Renal pelvis (tissue), 4 donors: Measurements from ENCODE around the gene ERLEC1. TPM values are rescaled to one million over a fixed set of nuclear protein-coding genes. Genes with fewer than 3 reads are reported as not detected.
"Not testable (repeated sequence)": the region's sequence is repeated elsewhere in the genome, so short reads cannot be mapped to it uniquely, and the experiment has no call there.

Source experiments
- DNase-seq: peaks from one replicate; pipeline ENCODE4 v3.0.0-alpha.2; 2013
- polyA plus RNA-seq, 3 donors: library from polyadenylated mRNA; unstranded; fragments of 120-200 nt; gene quantifications; one replicate each; pipeline ENCODE4 v1.2.1, GENCODE V29; 2013; ENCODE audit not compliant: insufficient read length in 3 of 3

Gene ERLEC1
- polyA plus RNA-seq, 3 donors, result 62.7 to 66.3 (median 65.4) TPM

DNA sequence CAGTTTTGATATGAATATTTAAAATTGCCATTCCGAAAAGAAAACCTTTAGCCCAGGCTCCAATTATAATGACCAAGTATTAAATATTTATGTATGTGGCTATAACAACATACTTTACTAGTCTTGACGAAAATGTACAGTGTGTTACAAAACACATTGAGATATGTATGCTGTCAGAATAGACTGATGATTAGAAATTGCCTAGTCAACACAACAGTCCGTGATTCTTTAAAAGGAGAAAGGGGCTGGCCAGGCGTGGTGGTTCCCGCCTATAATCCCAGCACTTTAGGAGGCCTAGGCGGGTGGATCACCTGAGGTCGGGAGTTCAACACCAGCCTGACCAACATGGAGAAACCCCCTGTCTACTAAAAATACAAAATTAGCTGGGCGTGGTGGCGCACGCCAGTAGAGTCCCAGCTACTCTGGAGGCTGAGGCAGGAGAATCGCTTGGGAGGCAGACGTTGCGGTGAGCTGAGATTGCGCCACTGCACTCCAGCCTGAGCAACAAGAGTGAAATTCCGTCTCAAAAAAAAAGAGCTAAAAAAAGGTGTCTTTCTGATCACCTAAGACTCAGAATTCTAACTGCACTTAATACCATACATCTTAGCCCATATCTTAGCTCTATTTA is 17.4 kb upstream of the ERLEC1 start:
- no peak for DNase-seq

DNA sequence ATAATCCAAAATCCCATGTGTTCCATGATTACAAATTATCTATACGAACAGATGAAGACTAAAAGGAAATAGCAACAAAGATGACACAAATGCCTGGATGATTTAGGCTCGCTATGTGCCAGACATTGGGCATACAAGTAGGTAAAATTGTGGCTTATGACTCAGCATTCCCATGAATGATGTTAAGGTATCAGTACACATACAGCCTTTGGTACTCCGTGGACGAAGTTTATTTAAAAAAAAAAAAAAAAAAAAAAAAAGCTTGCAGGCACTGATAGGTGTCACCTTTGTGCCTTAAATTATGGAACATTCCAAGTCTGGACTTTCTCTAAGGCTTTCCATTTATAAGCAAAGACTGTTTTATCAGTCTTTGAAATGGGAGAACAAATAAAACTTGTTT is 16.6 kb upstream of the ERLEC1 start:
- no peak for DNase-seq

- no peak for DNase-seq
These were observed 9.7 kb upstream of the ERLEC1 start for GRCh38 chr2:53777134-53777533.

- DNase-seq, result no peak
These were observed 8.2 kb upstream of the ERLEC1 start for GRCh38 chr2:53778536-53779162.

DNA sequence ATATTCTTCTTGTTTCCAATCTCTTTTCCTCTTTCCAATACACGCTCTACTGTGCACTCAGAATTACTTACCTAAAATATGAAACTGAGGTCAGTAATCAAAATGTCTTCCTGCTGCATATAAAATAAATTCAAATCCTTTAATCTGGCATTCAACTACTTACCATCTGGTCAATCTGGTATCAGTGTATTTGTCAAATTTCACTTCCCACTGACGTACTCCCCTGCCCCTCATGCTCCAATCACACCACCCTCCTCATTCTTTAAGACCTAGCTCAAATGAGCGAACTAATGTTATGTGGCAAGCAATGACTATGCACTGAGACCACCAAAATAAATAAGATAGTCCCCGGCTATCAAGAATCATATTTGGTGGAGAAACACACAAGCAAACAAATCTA is 6.8 kb upstream of the ERLEC1 start:
- no peak for DNase-seq

DNA sequence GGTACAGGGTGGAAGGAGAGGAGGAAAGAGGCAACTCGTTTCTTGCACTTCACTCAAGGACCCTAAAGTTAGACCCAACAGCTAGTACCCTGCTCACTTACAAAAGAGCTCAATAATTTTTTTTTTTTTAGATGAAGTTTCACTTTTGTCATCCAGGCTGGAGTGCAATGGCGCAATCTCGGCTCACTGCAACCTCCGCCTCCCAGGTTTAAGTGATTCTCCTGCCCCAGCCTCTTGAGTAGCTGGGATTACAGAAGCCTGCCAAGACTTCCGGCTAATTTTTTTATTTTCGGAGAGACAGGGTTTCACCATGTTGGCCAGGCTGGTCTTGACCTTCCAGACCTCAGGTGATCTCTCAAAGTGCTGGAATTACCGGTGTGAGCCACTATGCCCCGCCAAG is 4.2 kb upstream of the ERLEC1 start:
- DNase-seq, result no peak

DNA sequence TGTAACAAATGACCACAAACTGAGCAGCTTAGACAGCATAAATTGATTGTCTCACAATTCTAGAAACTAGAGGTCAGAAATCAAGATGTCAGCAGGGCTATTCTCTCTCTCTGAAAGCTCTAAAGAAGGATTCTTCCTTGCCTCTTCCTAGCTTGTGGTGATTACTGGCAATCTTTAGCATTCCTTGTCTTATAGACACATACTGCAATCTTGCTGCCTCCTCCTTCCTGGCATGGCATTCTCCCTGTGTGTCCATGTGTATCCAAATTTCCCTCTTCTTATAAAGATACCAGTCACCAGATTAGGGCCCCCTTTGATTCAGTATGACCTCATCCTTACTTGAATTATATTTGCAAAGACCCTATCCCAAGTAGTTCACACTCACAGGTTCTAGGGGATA is 2.4 kb upstream of the ERLEC1 start:
- no peak for DNase-seq

DNA sequence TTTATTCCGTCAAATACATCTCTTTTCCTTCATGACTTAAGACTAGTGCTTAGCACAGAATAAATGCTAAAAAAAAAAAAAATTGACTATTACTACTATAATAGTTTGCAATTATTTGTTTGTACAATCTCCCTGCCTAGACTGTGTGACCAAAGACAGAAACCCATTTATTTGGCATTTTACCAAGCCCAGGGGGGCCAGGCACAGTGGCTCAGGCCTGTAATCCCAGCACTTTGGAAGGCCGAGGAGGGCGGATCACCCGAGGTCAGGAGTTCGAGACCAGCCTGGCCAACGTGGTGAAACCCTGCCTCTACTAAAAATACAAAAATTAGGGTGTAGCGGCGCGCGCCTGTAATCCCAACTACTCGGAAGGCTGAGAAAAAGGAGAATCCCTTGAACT is 1.5 kb upstream of the ERLEC1 start:
- DNase-seq, result no peak

GRCh38 chr2:53786352-53786704 is 516 bp upstream of the ERLEC1 start:
- no peak for DNase-seq

GRCh38 chr2:53787614-53788289 is 908 bp downstream of the ERLEC1 start:
- DNase-seq, result no peak

GRCh38 chr2:53793261-53793660 is 6.4 kb downstream of the ERLEC1 start:
- no peak for DNase-seq

DNA sequence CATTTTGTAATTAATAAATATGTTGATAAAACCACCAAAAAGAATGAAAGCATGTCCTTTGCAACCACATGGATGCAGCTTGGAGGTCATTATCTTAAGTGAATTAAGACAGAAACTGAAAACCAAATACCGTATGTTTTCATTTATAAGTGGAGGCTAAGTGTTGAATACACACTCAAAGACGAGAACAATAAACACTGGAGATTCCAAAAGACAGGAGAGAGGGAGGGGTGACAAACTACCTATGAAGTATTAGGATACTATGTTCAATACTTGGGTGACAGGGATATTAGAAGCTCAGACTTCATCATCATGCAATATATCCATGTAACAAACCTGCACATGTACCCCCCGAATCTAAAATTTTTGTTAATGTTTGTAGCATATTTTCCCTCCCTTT is 7.0 kb downstream of the ERLEC1 start:
- DNase-seq, result no peak

GRCh38 chr2:53801547-53801946 is 14.7 kb downstream of the ERLEC1 start:
- DNase-seq, result no peak

- no peak for DNase-seq
These were observed 15.8 kb downstream of the ERLEC1 start for GRCh38 chr2:53802617-53803151.

GRCh38 chr2:53811601-53812000 is 24.8 kb downstream of the ERLEC1 start:
- no peak for DNase-seq

GRCh38 chr2:53813151-53813550 is 26.3 kb downstream of the ERLEC1 start:
- DNase-seq, result no peak

DNA sequence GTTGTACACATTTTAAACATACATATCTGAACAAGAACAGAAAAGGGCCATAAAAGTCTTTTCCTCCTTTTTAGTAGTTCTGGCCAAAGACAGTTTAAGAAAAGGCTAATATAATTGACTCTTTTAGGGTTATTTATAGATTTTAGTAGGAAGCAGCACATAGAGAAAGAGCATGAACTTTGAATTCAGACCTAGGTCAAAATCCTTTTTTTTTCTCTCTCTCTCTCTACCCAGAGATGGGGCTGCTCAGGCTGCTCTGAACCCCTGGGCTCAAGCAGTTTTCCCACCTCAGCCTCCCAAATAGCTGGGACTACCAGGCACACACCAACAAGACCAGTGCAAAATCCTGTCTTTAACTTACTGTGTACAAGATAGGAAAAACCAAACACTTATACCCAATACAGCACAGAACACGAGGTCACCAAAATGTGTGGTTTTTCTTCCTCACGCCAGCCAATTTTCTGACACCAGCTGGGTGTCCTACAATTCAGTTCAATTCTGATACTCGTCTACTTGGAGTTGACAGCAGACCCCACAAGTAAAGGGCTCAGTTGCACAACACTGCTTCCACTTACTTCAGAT is 32.1 kb downstream of the ERLEC1 start:
- DNase-seq, result no peak

DNA sequence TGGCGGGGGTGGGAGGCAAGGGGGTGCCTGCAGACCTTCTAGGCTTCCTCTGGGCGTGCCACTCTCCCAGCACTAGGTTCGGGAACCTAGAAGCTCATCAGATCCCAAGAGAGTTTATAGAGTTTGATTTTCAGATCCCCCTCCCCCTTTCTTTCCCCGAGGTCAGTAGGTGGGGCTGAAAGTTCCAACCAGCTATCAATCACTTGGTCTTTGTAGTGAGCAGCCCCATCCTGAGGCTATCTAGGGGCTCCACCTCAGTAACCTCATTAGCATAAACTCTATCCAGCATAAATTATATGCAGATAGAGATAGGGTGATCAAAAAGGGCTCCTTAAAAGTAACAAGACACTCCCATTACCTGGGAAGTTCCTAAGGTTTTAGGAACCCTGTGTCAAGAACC is 32.8 kb downstream of the ERLEC1 start:
- DNase-seq, result no peak

DNA sequence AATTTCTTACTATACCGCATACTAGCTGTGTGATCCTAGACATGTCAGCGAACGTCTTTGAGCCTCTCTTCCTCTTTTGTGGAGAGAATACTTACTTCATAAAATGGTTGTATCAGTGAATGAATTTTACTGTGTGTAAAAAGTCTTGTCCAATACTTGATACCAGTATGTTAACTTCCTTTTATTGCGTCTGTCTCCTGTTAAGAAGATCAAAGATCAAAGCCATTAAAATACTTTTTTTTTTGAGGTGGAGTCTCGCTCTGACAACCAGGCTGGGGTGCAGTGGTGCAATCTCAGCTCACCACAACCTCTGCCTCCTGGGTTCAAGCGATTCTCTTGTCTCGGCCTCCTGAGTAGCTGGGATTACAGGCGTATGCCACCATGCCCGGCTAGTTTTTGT is 33.2 kb downstream of the ERLEC1 start:
- no peak for DNase-seq

- DNase-seq, result no peak
These were observed 33.9 kb downstream of the ERLEC1 start for GRCh38 chr2:53820711-53821110.

DNA sequence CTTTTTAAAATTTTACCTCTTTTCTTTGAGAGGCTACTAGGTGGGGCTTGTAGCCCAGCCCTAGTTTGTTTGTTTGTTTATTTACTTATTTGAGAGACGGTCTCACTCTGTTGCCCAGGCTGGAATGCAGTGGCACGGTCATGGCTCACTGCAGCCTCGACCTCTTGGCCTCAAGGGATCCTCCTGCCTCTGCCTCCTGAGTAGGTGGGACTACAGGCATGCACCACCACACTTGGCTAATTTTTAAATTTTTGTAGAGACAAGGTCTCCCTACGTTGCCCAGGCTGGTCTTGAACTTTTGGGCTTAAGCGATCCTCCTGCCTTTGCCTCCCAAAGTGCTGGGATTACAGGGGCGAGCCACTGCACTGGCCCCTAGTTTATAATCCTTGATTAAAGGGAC is 35.0 kb downstream of the ERLEC1 start:
- DNase-seq, result no peak

GRCh38 chr2:53823639-53824038 is 36.8 kb downstream of the ERLEC1 start:
- DNase-seq, result not testable (repeated sequence)

DNA sequence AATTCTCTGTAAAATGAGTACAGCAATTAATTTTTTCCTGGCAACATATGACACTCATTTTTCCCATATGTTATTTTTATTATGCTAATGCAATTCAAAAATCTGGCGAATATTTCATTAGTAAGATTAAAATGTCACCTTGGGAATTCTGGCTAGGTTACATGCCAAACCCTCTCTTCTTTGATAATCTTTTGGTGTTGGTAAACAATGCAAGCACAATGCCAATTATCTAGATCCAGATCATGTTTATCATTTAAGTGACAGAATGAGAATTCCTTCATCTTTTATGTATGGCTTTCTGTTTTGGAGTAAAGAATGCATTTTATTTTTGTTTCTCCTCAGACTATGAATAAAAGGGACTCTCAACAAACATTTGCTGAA is 39.2 kb downstream of the ERLEC1 start:
- DNase-seq, result no peak
